Measurements from ENCODE around the gene TRNP1.

Gene TRNP1

GRCh38 chr1:26986658-26987057 lies 6.8 kb upstream of the TRNP1 start:
- TF ChIP-seq CEBPB (IDR thresholded peaks at IDR 0.05) (no peak), YY1 (IDR thresholded peaks at IDR 0.05; ENCODE audit: low read depth) (no peak), ZBTB7A (IDR thresholded peaks at IDR 0.05; ENCODE audit: low read depth) (no peak), TCF12 (IDR thresholded peaks at IDR 0.05; ENCODE audit: low read depth) (no peak), TAF1 (IDR thresholded peaks at IDR 0.05; ENCODE audit: low read depth) (no peak), FOXM1 (IDR thresholded peaks at IDR 0.05; ENCODE audit: borderline replicate concordance, low read depth) (no peak), RAD21 (IDR thresholded peaks at IDR 0.05; ENCODE audit: low read depth) (no peak), TEAD4 (IDR thresholded peaks at IDR 0.05) (no peak), NFIC (IDR thresholded peaks at IDR 0.05) (no peak), CREB1 (IDR thresholded peaks at IDR 0.05; ENCODE audit: low read depth) (no peak), EP300 (IDR thresholded peaks at IDR 0.05; ENCODE audit: borderline replicate concordance) (no peak), EGR1 (IDR thresholded peaks at IDR 0.05) (no peak)
- TF ChIP-seq, protein P1, sequence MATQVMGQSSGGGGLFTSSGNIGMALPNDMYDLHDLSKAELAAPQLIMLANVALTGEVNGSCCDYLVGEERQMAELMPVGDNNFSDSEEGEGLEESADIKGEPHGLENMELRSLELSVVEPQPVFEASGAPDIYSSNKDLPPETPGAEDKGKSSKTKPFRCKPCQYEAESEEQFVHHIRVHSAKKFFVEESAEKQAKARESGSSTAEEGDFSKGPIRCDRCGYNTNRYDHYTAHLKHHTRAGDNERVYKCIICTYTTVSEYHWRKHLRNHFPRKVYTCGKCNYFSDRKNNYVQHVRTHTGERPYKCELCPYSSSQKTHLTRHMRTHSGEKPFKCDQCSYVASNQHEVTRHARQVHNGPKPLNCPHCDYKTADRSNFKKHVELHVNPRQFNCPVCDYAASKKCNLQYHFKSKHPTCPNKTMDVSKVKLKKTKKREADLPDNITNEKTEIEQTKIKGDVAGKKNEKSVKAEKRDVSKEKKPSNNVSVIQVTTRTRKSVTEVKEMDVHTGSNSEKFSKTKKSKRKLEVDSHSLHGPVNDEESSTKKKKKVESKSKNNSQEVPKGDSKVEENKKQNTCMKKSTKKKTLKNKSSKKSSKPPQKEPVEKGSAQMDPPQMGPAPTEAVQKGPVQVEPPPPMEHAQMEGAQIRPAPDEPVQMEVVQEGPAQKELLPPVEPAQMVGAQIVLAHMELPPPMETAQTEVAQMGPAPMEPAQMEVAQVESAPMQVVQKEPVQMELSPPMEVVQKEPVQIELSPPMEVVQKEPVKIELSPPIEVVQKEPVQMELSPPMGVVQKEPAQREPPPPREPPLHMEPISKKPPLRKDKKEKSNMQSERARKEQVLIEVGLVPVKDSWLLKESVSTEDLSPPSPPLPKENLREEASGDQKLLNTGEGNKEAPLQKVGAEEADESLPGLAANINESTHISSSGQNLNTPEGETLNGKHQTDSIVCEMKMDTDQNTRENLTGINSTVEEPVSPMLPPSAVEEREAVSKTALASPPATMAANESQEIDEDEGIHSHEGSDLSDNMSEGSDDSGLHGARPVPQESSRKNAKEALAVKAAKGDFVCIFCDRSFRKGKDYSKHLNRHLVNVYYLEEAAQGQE (IDR thresholded peaks at IDR 0.05; ENCODE audit: low read depth): no peak
- TF ChIP-seq, protein P2, sequence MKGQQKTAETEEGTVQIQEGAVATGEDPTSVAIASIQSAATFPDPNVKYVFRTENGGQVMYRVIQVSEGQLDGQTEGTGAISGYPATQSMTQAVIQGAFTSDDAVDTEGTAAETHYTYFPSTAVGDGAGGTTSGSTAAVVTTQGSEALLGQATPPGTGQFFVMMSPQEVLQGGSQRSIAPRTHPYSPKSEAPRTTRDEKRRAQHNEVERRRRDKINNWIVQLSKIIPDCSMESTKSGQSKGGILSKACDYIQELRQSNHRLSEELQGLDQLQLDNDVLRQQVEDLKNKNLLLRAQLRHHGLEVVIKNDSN (IDR thresholded peaks at IDR 0.05): no peak
- TF ChIP-seq, protein P3, sequence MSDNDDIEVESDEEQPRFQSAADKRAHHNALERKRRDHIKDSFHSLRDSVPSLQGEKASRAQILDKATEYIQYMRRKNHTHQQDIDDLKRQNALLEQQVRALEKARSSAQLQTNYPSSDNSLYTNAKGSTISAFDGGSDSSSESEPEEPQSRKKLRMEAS (IDR thresholded peaks at IDR 0.05): no peak

GRCh38 chr1:26991310-26992116 lies 2.0 kb upstream of the TRNP1 start:
- TF ChIP-seq TCF12 (IDR thresholded peaks at IDR 0.05; ENCODE audit: low read depth) (no peak), RAD21 (IDR thresholded peaks at IDR 0.05; ENCODE audit: low read depth) (no peak), FOXM1 (IDR thresholded peaks at IDR 0.05; ENCODE audit: borderline replicate concordance, low read depth) (no peak), EGR1 (IDR thresholded peaks at IDR 0.05) (no peak), TEAD4 (IDR thresholded peaks at IDR 0.05) (no peak), NFIC (IDR thresholded peaks at IDR 0.05) (no peak), TAF1 (IDR thresholded peaks at IDR 0.05; ENCODE audit: low read depth) (no peak), YY1 (IDR thresholded peaks at IDR 0.05; ENCODE audit: low read depth) (no peak), ZBTB7A (IDR thresholded peaks at IDR 0.05; ENCODE audit: low read depth) (no peak), EP300 (IDR thresholded peaks at IDR 0.05; ENCODE audit: borderline replicate concordance) (no peak), CREB1 (IDR thresholded peaks at IDR 0.05; ENCODE audit: low read depth) (no peak), CEBPB (IDR thresholded peaks at IDR 0.05) (no peak)
- TF ChIP-seq, protein P3 (IDR thresholded peaks at IDR 0.05): no peak
- TF ChIP-seq, protein P2 (IDR thresholded peaks at IDR 0.05): no peak
- TF ChIP-seq, protein P1 (IDR thresholded peaks at IDR 0.05; ENCODE audit: low read depth): no peak

GRCh38 chr1:26994020-26994786 lies 711 bp downstream of the TRNP1 start:
- TF ChIP-seq CEBPB (IDR thresholded peaks at IDR 0.05): no peak
- TF ChIP-seq RAD21 (IDR thresholded peaks at IDR 0.05; ENCODE audit: low read depth): no peak
- TF ChIP-seq, protein P2 (IDR thresholded peaks at IDR 0.05): no peak
- TF ChIP-seq EP300 (IDR thresholded peaks at IDR 0.05; ENCODE audit: borderline replicate concordance): no peak

DNA sequence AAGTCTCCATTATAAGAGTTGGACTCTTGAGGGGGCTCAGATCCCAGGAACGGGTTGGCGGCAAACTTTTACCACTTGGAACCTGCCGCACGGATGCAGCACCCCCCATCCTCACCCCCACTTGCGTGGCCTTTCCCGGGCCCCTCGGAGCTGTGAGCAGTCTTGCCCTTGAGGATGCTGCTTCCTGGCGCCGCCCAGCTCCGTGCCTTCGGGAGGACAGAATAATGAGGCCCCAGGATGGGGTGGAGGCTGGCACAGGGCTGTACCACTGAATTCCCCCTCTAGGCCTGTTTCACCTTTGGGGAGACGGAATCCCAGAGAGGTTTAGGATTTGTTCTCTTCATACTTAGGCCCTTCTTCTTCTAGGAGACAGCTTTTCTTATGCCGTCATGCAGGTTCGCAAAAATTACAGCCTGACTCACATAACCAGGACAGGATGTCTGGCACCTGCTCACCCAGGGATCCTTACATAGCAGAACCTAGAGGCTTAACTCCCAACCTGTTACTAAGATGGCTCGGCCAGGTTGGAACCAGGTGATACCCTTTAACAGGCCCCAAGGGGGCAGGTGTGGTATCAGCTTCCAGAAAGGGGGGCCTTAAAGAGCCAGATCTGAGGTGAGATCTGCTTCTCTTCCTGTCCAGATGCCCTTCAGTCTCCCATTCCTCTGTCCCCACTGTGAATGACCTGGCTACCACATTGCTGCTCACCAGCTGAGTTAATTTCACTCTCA lies 1.5 kb downstream of the TRNP1 start:
- no peak for TF ChIP-seq EGR1 (IDR thresholded peaks at IDR 0.05)
- TF ChIP-seq, protein P3 (IDR thresholded peaks at IDR 0.05): no peak

Measured in Ishikawa (cell line).